Gastroesophageal sphincter (tissue), 4 donors: ENCODE data around the gene PAPPA. TPM values are rescaled to one million over a fixed set of nuclear protein-coding genes. Genes with fewer than 3 reads are reported as not detected.

Experiments used
- ATAC-seq: fragments of 150-250 bp; one replicate; pipeline ENCODE4 v1.9.1; 2016; ENCODE audit warnings: mild to moderate bottlenecking, moderate library complexity
- H3K27ac ChIP-seq, 4 donors: fragments of 200-600 bp; sonication (generic) in 3 of 4; 1 replicate in 3 of 4; 2 replicates in 1 of 4; pipeline ENCODE4 v1.5.1; 2016 to 2019
- H3K27me3 ChIP-seq: fragments of 200-600 bp; sonication (generic); one replicate; pipeline ENCODE4 v1.5.1; 2019
- H3K36me3 ChIP-seq, 2 donors: fragments of 200-600 bp; sonication (generic); one replicate each; pipeline ENCODE4 v1.5.1; 2019; ENCODE audit warnings: control low read depth in 1 of 2
- H3K4me1 ChIP-seq, 3 donors: fragments of 200-600 bp; sonication (generic); 1 replicate in 2 of 3; 2 replicates in 1 of 3; pipeline ENCODE4 v1.5.1; 2016 to 2019; ENCODE audit warnings: control low read depth in 2 of 3
- H3K4me3 ChIP-seq, 2 donors: fragments of 200-600 bp; sonication (generic); one replicate each; pipeline ENCODE4 v1.5.1; 2019; ENCODE audit warnings: mild to moderate bottlenecking in 1 of 2, moderate library complexity in 1 of 2
- H3K9me3 ChIP-seq, 3 donors: fragments of 200-600 bp; sonication (generic); one replicate each; pipeline ENCODE4 v1.5.1; 2017 to 2019; ENCODE audit warnings: control low read depth in 2 of 3
- CTCF ChIP-seq, 4 experiments: fragments of 200-600 bp in 2 of 4; fragments of 450-650 bp in 2 of 4; sonication (generic) in 1 of 4; IDR thresholded peaks; one replicate each; pipeline ENCODE4 v1.5.1; 2017 to 2019; ENCODE audit warnings: antibody characterized with exemption in 4 of 4, mild to moderate bottlenecking in 2 of 4, moderate library complexity in 2 of 4
- EP300 ChIP-seq: sonication (generic); formaldehyde crosslinking; IDR thresholded peaks from one replicate; pipeline ENCODE4 v1.6.1; 2017; ENCODE audit warnings: antibody characterized with exemption, mild to moderate bottlenecking
- POLR2A ChIP-seq, 2 donors: fragments of 450-650 bp; IDR thresholded peaks; one replicate each; pipeline ENCODE4 v1.6.1; 2017; ENCODE audit warnings: antibody characterized with exemption in 2 of 2, mild to moderate bottlenecking in 2 of 2, moderate library complexity in 1 of 2
- POLR2AphosphoS5 ChIP-seq: sonication (generic); formaldehyde crosslinking; IDR thresholded peaks from one replicate; pipeline ENCODE4 v1.6.1; 2017; ENCODE audit warnings: antibody characterized with exemption
- WGBS, 2 donors: methylation state at CpG; one replicate each; pipeline ENCODE4 v1.1.5; 2018; ENCODE audit warnings: low coverage in 1 of 2; 5-methylcytosine and 5-hydroxymethylcytosine counted together
- total RNA-seq, 4 donors: library from RNA; depleted of rRNA; stranded (reverse); fragments of >200 nt; gene quantifications; one replicate each; pipeline ENCODE4 v1.1.0, GENCODE V29; 2016

PAPPA gene
- total RNA-seq, 4 donors from 2014 or later, result 1.9 to 5.7 (median 3.2) TPM

DNA sequence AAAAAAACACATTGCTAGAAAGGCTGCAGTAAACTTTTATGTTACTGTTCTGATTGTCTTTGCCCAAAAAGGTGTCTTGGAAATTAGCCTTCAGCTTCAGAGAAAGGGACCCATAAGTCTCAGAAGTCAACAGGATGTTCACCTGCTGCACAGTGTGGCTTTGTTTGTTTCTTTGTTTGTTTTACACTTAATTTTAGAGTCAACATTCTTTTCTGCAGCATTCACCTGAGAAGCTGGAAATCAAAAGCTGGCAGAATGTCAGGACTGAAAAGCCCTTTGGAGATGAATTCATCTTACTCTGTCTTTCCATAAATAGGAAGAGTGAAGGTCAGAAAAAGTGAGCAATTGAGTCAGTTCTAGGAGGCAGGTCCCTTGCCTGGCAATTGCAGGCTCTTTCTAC, 170.0 kb downstream of the PAPPA start:
- Histone ChIP-seq H3K9me3 (no peaks in the 10 kb centered on the region), H3K36me3 (no peaks in the 10 kb centered on the region), H3K4me3 (no peak overlapping the region), H3K27ac (no peak overlapping the region), H3K4me1 (peaks cover 0 to 20% (median 0%) of the 10 kb centered on the region in 3 donors), H3K27me3 (no peaks in the 10 kb centered on the region)
- no peak for ATAC-seq
- TF ChIP-seq EP300 (no peak), POLR2A (IDR thresholded peaks at IDR 0.05) (no peak), POLR2AphosphoS5 (no peak), CTCF (IDR thresholded peaks at IDR 0.05) (no peak)

- Histone ChIP-seq H3K27me3 (no peaks in the 10 kb centered on the region), H3K27ac (no peak overlapping the region), H3K4me1 (peaks cover 0 to 13% (median 0%) of the 10 kb centered on the region in 3 donors), H3K36me3 (no peaks in the 10 kb centered on the region), H3K4me3 (no peak overlapping the region), H3K9me3 (no peaks in the 10 kb centered on the region)
- TF ChIP-seq POLR2A (IDR thresholded peaks at IDR 0.05) (no peak), POLR2AphosphoS5 (no peak), CTCF (IDR thresholded peaks at IDR 0.05) (no peak), EP300 (no peak)
- ATAC-seq, result no peak
These were observed 172.3 kb downstream of the PAPPA start for GRCh38 chr9:116325924-116326323.

DNA sequence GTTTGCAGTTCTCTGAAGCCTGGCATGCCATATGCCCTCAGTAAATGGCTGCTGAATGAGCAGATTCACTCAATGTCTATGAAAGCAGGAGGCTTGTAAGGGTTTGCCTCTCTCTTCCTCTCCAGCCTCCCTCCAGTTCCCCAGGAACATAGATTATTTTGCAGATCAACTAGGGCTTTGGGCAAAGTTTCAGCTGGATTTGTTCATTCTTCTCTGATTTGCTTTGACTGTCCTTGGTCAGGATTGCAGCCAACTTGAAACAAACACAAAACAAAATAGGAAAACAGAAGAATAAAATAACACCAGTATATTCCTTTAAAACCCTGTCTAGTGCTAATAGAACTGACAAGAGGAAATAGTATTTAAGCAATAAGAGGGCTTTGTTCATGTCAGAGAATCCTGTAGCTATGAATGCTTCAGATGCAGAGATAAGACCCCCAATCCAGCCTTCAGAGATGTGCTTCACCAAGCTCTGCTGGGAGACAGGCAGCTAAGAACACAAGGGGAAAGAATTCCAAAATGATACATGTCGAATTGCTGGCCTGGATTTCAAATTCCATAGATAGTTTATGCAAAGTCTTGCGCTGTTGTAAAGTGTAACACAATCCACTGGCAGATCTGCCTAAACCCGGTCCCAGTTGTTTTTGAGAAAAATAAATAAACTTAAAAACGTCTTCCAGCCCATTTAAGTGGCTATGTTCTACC, 174.3 kb downstream of the PAPPA start:
- peak; percentile 28 for ATAC-seq
- 20 to 21% methylated on average over 4 of the region's 4 CpGs for WGBS, 2 donors
- no peak overlapping the region for H3K4me3 ChIP-seq

GRCh38 chr9:116329470-116329869, 175.9 kb downstream of the PAPPA start:
- H3K4me3 ChIP-seq, result no peak overlapping the region
- no peak for ATAC-seq
- H3K9me3 ChIP-seq, result no peaks in the 10 kb centered on the region
- WGBS, 2 donors, result 61 to 73% methylated on average over 4 of the region's 4 CpGs
- no peak for TF ChIP-seq POLR2AphosphoS5
- peaks cover 0 to 13% (median 0%) of the 10 kb centered on the region in 3 donors for H3K4me1 ChIP-seq
- H3K27ac ChIP-seq, result no peak overlapping the region
- H3K36me3 ChIP-seq, result no peaks in the 10 kb centered on the region
- peaks cover 6% of the 10 kb centered on the region for H3K27me3 ChIP-seq

More for the DNA sequence above, 174.3 kb downstream of the PAPPA start:
- TF ChIP-seq CTCF (IDR thresholded peaks at IDR 0.05) (no peak), POLR2A (IDR thresholded peaks at IDR 0.05) (no peak), POLR2AphosphoS5 (no peak), EP300 (no peak)
- Histone ChIP-seq H3K27me3 (no peaks in the 10 kb centered on the region), H3K36me3 (no peaks in the 10 kb centered on the region), H3K4me1 (peaks cover 0 to 13% (median 0%) of the 10 kb centered on the region in 3 donors), H3K9me3 (no peaks in the 10 kb centered on the region), H3K27ac (no peak overlapping the region)

DNA sequence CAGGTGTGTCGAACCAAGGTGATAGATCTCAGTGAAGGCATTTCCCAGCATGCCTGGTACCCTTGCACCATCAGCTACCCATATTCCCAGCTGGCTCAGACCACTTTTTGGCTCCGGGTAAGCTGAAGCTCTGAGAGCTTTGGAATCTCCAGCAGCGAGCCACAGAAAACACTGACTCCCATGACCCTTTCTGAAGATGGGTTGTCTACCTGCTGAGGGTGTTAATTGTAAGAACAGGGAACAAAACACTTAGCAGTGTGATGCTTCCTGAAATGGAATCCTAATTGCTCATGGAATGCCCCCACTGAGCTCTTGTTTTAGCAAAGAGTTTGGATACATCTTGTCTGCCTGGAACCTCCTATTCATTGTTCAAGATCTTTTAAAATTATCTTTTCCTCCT, 177.7 kb downstream of the PAPPA start:
- no peak for TF ChIP-seq EP300
- Histone ChIP-seq H3K27ac (no peak overlapping the region), H3K36me3 (no peaks in the 10 kb centered on the region), H3K9me3 (no peaks in the 10 kb centered on the region), H3K27me3 (peaks cover 13% of the 10 kb centered on the region), H3K4me3 (no peak overlapping the region), H3K4me1 (peaks cover 0 to 13% (median 0%) of the 10 kb centered on the region in 3 donors)
- no peak for ATAC-seq
- WGBS, 2 donors, result 70 to 86% methylated on average over 1 to 2 of the region's 3 CpGs

- no peak overlapping the region for H3K27ac ChIP-seq
- 90 to 93% methylated on average over 6 of the region's 6 CpGs for WGBS, 2 donors
- peaks cover 13% of the 10 kb centered on the region for H3K27me3 ChIP-seq
- H3K9me3 ChIP-seq, result no peaks in the 10 kb centered on the region
- ATAC-seq, result no peak
- no peak overlapping the region for H3K4me3 ChIP-seq
- no peak for TF ChIP-seq POLR2AphosphoS5
- TF ChIP-seq EP300, result no peak
- H3K36me3 ChIP-seq, result no peaks in the 10 kb centered on the region
- peaks cover 0 to 11% (median 0%) of the 10 kb centered on the region in 3 donors for H3K4me1 ChIP-seq
These were observed 178.5 kb downstream of the PAPPA start for GRCh38 chr9:116332090-116332489.
